22Rv1 (cell line): ENCODE results near the gene TMEM62.
A peak's percentile ranks its signal among the peaks of the same experiment; 100 is the strongest.

Source experiments
- H3K27ac ChIP-seq: fragments of 450-650 bp; 2 replicates; pipeline ENCODE4 v1.5.1; 2017
- CTCF ChIP-seq: fragments of 450-650 bp; IDR thresholded peaks from 2 replicates; pipeline ENCODE4 v1.5.1; 2017; ENCODE audit warnings: mild to moderate bottlenecking
- ZFX ChIP-seq: fragments of 450-650 bp; IDR thresholded peaks from 2 replicates; pipeline ENCODE4 v1.6.1; 2017; ENCODE audit warnings: antibody characterized with exemption, borderline replicate concordance

TMEM62 gene

DNA sequence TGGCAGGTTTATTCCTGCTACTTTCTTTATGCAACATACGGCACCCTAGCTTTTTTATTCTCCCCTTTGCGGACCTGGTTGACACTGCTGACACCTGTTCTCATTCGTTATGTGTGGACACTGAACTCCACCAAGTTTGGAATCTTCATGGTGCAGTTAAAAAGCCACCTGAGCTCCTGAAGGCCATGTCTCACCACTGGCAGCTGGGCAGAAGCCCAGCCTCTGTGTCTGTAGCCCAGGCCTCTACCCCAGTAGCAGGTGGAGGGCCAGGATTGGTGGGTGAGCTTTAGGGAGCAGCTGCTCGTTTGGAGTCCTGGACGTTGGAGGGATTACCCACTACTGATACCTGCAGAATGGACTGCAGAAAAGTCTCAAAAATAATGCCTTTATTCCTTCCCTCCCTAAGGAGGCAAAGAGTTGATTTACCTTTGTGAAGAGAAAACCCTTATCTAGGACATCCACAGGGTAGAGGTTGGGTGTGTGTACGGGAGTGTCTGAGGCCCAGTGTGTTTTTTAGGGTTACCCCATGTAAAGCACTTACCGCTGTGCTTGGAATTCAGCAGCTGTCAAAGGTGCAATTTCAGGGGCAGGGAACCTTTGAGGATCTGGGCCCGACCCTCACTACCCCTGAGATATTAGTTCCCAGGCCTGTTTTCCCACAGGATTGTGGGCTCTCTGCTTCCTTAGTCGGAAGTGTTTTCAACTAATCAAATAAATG lies 51.2 kb downstream of the TMEM62 start:
- H3K27ac ChIP-seq = peak overlapping the region; percentile 81

DNA sequence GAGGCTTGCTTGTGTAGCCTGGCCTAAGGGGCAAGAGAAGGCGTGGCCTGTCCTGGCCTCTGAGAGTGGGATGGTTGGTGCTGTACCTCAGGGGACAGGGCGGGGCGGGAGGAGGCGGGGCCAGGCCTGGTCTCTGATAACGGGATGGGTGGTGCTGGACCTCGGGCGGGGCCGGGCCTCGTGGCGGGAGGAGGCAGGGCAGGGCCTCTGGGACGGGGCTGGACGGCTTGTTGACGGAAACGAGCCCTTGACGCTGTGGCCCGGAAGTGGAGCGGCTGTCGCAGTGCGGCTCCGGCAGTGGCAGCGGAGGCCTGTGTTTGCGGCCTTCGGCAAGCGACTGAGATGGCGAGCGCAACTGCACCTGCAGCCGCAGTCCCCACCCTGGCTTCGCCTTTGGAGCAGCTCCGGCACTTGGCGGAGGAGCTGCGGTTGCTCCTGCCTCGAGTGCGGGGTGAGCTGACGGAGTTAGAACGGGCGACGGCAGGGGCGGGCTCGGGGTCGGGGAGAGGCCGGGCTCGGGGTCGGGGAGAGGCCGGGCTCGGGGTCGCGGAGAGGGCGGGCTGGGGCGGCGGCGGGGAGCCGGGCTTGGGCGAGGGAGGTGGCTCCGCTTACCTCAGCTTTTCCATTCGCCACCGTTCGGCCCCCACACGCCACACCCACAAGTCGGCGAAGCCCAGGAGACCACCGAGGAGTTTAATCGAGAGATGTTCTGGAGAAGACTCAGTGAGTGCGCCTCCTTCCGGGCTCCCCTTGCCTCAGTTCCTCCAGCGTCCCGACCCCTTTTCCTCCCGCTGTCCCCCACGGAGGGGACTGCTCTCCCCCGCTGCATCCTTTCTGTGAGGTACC lies 52.0 kb downstream of the TMEM62 start, which contains the start of gene CCNDBP1:
Gene CCNDBP1 (plus strand): TSS at position 247 of the 846 bp plus-strand sequence. CDS start 96 bp downstream, at position 343.
- TF ChIP-seq ZFX (no peak), CTCF (peak; percentile 50)
- H3K27ac ChIP-seq = peak within 1 kb of the TSS; percentile 81

More for the DNA sequence above, 51.2 kb downstream of the TMEM62 start:
- TF ChIP-seq CTCF (no peak), ZFX (no peak)

DNA sequence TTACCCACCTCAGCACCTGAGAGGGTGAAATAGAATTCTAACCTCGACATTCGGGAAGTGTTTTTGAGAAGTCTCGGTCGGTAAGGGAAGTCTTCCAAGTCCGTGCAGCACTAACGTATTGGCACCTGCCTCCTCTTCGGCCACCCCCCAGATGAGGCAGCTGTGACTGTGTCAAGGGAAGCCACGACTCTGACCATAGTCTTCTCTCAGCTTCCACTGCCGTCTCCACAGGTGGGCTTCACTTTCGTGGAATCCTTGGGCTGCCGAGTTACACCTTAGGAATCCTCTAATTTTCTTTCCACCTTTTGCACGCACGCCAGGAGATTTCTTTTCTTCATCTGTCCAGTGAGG lies 52.6 kb downstream of the TMEM62 start:
- TF ChIP-seq ZFX (no peak), CTCF (0 out of 2 replicates have a peak, but pooled peaks have one; percentile 11)
- peak overlapping the region; percentile 81 for H3K27ac ChIP-seq

- H3K27ac ChIP-seq = no peak overlapping the region
- TF ChIP-seq ZFX (no peak), CTCF (peak; percentile 74)
These were observed 54.3 kb downstream of the TMEM62 start for GRCh38 chr15:43187544-43188155.

DNA sequence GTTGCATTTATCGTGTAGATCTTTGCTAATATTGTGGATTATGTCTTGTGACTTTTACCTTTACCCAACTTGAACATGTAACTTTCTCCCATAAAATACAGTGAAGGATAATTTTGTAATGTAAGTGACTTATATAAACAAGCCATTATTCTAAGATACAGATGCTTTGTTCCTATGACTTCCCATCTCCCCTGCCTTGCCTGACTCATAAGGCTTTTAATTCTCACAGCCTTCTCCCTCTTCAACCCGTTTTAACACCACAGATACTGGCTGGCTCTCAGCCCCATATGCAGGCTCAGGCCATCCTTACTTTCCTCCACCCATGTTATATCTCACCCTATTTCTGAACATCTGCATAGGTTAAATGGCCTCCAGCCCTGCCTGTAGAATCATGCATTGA lies 55.9 kb downstream of the TMEM62 start:
- no peak overlapping the region for H3K27ac ChIP-seq
- TF ChIP-seq CTCF = no peak
- TF ChIP-seq ZFX = no peak

GRCh38 chr15:43190178-43190577 lies 56.8 kb downstream of the TMEM62 start:
- no peak overlapping the region for H3K27ac ChIP-seq
- TF ChIP-seq CTCF = no peak
- no peak for TF ChIP-seq ZFX
